ENCODE measurements around the gene RPN1. TPM values are rescaled to one million over a fixed set of nuclear protein-coding genes. Genes with fewer than 3 reads are reported as not detected.
"Not testable (repeated sequence)": the region's sequence is repeated elsewhere in the genome, so short reads cannot be mapped to it uniquely, and the experiment has no call there.

Gene RPN1
- total RNA-seq, 2 experiments from 2014 or later, result 123 to 149 TPM

GRCh38 chr3:128588147-128588546 lies 62.5 kb downstream of the RPN1 start:
- Histone ChIP-seq H4K20me1 (ENCODE audit: insufficient read depth, low read length) (no peaks in the 10 kb centered on the region), H3K79me2 (ENCODE audit: insufficient read depth, low read depth, low read length) (no peaks in the 10 kb centered on the region), H3K4me2 (ENCODE audit: low read length) (no peak overlapping the region), H3K9me3 (ENCODE audit: low read length) (no peaks in the 10 kb centered on the region), H3K27ac (ENCODE audit: low read depth, low read length, poor library complexity, severe bottlenecking) (no peak overlapping the region), H3K4me3 (ENCODE audit: low read depth, low read length, poor library complexity, severe bottlenecking) (no peak overlapping the region), H3K4me1 (ENCODE audit: insufficient read depth, low read length, poor library complexity, severe bottlenecking) (no peaks in the 10 kb centered on the region), H3K9me2 (ENCODE audit: insufficient read depth, low read length) (no peaks in the 10 kb centered on the region), H3K36me3 (ENCODE audit: insufficient read depth, low read length) (no peaks in the 10 kb centered on the region), H2AFZ (ENCODE audit: low read length) (no peak overlapping the region)
- BruUV-seq (replicated peaks), result no TSS peak
- no peak for DNase-seq (ENCODE audit: low spot score)
- ChIA-PET CTCF (ENCODE audit: unreplicated experiment) (no interaction called here), POLR2A (interaction anchor here (0.5 kb wide), 1 partner anchor 17 kb away, joined by 4 read pairs; no protein-coding TSS in a partner anchor)
- intact Hi-C loops (cut with micrococcal nuclease; ENCODE audit: unreplicated experiment), result loop anchor here (5.0 kb wide), 1 partner anchor 71 kb away; no protein-coding TSS in a partner anchor
- no peak for TF ChIP-seq EZH2phosphoT487 (IDR thresholded peaks at IDR 0.05; ENCODE audit: borderline replicate concordance, low read depth, low read length)
- TF ChIP-seq, protein P1, sequence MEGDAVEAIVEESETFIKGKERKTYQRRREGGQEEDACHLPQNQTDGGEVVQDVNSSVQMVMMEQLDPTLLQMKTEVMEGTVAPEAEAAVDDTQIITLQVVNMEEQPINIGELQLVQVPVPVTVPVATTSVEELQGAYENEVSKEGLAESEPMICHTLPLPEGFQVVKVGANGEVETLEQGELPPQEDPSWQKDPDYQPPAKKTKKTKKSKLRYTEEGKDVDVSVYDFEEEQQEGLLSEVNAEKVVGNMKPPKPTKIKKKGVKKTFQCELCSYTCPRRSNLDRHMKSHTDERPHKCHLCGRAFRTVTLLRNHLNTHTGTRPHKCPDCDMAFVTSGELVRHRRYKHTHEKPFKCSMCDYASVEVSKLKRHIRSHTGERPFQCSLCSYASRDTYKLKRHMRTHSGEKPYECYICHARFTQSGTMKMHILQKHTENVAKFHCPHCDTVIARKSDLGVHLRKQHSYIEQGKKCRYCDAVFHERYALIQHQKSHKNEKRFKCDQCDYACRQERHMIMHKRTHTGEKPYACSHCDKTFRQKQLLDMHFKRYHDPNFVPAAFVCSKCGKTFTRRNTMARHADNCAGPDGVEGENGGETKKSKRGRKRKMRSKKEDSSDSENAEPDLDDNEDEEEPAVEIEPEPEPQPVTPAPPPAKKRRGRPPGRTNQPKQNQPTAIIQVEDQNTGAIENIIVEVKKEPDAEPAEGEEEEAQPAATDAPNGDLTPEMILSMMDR (conservative IDR thresholded peaks at IDR 0.05; ENCODE audit: low read length), result no peak

GRCh38 chr3:128587391-128587790 lies 63.2 kb downstream of the RPN1 start:
- H3K79me2 ChIP-seq (ENCODE audit: insufficient read depth, low read depth, low read length), result no peaks in the 10 kb centered on the region
- no peaks in the 10 kb centered on the region for H3K9me2 ChIP-seq (ENCODE audit: insufficient read depth, low read length)
- H4K20me1 ChIP-seq (ENCODE audit: insufficient read depth, low read length), result no peaks in the 10 kb centered on the region
- no peaks in the 10 kb centered on the region for H3K4me1 ChIP-seq (ENCODE audit: insufficient read depth, low read length, poor library complexity, severe bottlenecking)
- no peak for TF ChIP-seq EZH2phosphoT487 (IDR thresholded peaks at IDR 0.05; ENCODE audit: borderline replicate concordance, low read depth, low read length)
- TF ChIP-seq, protein P1 (conservative IDR thresholded peaks at IDR 0.05; ENCODE audit: low read length), result no peak
- H3K9me3 ChIP-seq (ENCODE audit: low read length), result no peaks in the 10 kb centered on the region
- H3K27ac ChIP-seq (ENCODE audit: low read depth, low read length, poor library complexity, severe bottlenecking), result no peak overlapping the region
- H3K4me2 ChIP-seq (ENCODE audit: low read length), result no peak overlapping the region
- ChIA-PET CTCF (ENCODE audit: unreplicated experiment) (no interaction called here), POLR2A (no interaction called here)
- H2AFZ ChIP-seq (ENCODE audit: low read length), result no peak overlapping the region
- intact Hi-C loops (cut with micrococcal nuclease; ENCODE audit: unreplicated experiment), result loop anchor here (5.0 kb wide), 1 partner anchor 70 kb away; no protein-coding TSS in a partner anchor
- H3K36me3 ChIP-seq (ENCODE audit: insufficient read depth, low read length), result no peaks in the 10 kb centered on the region
- no peak for DNase-seq (ENCODE audit: low spot score)
- no TSS peak for BruUV-seq (replicated peaks)
- H3K4me3 ChIP-seq (ENCODE audit: low read depth, low read length, poor library complexity, severe bottlenecking), result no peak overlapping the region

- POLR2A ChIA-PET, result not testable (repeated sequence)
Observed at GRCh38 chr3:128586932-128587331, 63.7 kb downstream of the RPN1 start.

GRCh38 chr3:128586391-128586790 lies 64.2 kb downstream of the RPN1 start:
- H3K4me2 ChIP-seq (ENCODE audit: low read length); H3K4me1 ChIP-seq (ENCODE audit: insufficient read depth, low read length, poor library complexity, severe bottlenecking); H3K9me2 ChIP-seq (ENCODE audit: insufficient read depth, low read length); CTCF ChIA-PET (ENCODE audit: unreplicated experiment); H2AFZ ChIP-seq (ENCODE audit: low read length); POLR2A ChIA-PET; H3K9me3 ChIP-seq (ENCODE audit: low read length); BruUV-seq (replicated peaks); H3K4me3 ChIP-seq (ENCODE audit: low read depth, low read length, poor library complexity, severe bottlenecking); H4K20me1 ChIP-seq (ENCODE audit: insufficient read depth, low read length); H3K27ac ChIP-seq (ENCODE audit: low read depth, low read length, poor library complexity, severe bottlenecking); H3K79me2 ChIP-seq (ENCODE audit: insufficient read depth, low read depth, low read length); DNase-seq (ENCODE audit: low spot score); H3K36me3 ChIP-seq (ENCODE audit: insufficient read depth, low read length): not testable (repeated sequence)
- intact Hi-C loops (cut with micrococcal nuclease; ENCODE audit: unreplicated experiment), result loop anchor here (5.0 kb wide), 1 partner anchor 69 kb away; no protein-coding TSS in a partner anchor

More at GRCh38 chr3:128586932-128587331, 63.7 kb downstream of the RPN1 start:
- H3K27ac ChIP-seq (ENCODE audit: low read depth, low read length, poor library complexity, severe bottlenecking); H3K4me1 ChIP-seq (ENCODE audit: insufficient read depth, low read length, poor library complexity, severe bottlenecking); DNase-seq (ENCODE audit: low spot score); H2AFZ ChIP-seq (ENCODE audit: low read length); H3K4me2 ChIP-seq (ENCODE audit: low read length); H4K20me1 ChIP-seq (ENCODE audit: insufficient read depth, low read length); H3K9me3 ChIP-seq (ENCODE audit: low read length); CTCF ChIA-PET (ENCODE audit: unreplicated experiment); H3K9me2 ChIP-seq (ENCODE audit: insufficient read depth, low read length); H3K36me3 ChIP-seq (ENCODE audit: insufficient read depth, low read length); H3K79me2 ChIP-seq (ENCODE audit: insufficient read depth, low read depth, low read length); BruUV-seq (replicated peaks); H3K4me3 ChIP-seq (ENCODE audit: low read depth, low read length, poor library complexity, severe bottlenecking): not testable (repeated sequence)
- intact Hi-C loops (cut with micrococcal nuclease; ENCODE audit: unreplicated experiment), result loop anchor here (5.0 kb wide), 1 partner anchor 70 kb away; no protein-coding TSS in a partner anchor
